NOMO-1 treated with DMSO at 0.1 percent for 48 hours (cell line): Measurements from ENCODE around the gene PCDHA2.
"Not testable (repeated sequence)": the region's sequence is repeated elsewhere in the genome, so short reads cannot be mapped to it uniquely, and the experiment has no call there.

Experiments used
- DNase-seq: peaks from one replicate; lab custom pipeline; 2025; ENCODE audit not compliant: unreplicated experiment; lab: John Stamatoyannopoulos, UW

Gene PCDHA2

DNA sequence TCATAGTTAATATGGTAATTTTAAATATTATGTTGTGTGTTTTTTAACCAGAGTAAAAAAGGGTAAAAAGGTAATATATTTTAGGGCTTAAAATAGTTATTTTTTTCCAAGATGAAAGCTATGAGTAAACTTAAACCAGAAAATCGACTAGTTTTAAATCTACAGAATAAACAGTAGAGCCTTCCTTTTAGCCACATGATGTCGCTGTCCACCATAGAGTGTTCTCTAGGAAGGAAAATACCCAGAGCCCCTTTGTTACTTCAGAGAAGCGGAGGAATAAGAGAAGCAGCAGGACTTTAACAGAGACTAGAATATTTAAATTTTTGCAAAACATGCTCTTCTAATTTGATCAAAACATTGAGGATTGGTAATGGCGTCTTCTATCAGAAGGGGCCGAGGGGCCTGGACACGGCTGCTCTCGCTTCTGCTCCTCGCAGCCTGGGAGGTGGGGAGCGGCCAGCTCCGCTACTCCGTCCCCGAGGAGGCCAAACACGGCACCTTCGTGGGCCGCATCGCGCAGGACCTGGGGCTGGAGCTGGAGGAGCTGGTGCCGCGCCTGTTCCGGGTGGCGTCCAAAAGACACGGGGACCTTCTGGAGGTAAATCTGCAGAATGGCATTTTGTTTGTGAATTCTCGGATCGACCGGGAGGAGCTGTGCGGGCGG is at the start of gene PCDHA2:
PCDHA2 (plus strand) TSS at position 258 of the 664 bp plus-strand sequence.
- DNase-seq, result no peak

DNA sequence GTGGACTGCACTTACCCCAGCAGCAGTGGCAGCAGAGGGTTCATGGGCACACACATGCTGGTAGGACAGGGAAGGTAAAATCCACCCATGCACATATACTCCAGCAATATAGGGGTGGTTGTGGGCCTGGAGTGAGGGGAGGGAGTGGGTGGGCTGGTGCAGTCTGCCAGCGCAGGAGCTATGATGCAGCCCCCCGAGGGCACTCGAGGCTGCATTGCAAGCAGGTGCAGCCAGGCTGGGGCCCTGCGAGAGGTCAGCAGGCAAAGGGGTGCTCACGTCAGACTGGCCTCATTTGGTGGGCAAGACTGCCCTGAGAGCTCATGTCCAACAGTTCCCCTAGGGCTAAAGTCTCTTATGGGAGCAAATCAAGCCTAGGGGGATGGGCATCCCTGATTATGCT is 41.1 kb upstream of the PCDHA2 start:
- no peak for DNase-seq

DNA sequence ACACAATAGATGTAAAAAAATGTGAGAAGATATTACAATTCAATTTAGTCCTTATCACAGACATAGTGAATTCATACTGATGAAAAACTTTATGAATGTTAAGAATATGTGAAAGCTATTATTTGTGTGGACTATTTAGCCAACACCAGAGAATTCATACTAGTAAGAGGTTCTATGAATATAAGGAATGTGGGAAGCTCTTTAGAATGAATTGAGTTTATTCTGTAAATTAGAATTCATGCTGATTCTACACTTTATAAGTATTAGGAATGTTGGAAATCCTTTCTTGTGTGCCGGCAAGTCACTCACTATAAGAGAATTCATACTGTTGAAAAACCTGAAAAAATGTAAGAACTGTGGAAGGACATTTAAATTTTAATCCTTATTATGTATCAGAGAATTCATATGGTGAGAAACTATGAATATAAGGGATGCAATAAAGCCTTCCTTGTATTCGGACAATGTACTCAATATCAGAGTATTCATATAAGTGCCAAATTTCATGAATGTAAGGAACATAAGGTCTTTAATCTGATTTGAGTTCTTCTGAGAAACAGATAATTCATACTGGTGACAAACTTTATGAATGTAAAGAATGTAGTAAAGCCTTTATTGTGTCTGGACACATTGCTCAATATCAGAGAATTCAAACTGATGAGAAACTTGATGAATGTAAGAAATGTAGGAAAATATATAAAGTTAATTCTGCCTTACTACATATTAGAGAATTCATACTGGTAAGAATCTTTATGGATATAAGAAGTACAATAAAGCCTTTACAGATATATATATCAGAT is 30.3 kb upstream of the PCDHA2 start:
- DNase-seq, result no peak

DNA sequence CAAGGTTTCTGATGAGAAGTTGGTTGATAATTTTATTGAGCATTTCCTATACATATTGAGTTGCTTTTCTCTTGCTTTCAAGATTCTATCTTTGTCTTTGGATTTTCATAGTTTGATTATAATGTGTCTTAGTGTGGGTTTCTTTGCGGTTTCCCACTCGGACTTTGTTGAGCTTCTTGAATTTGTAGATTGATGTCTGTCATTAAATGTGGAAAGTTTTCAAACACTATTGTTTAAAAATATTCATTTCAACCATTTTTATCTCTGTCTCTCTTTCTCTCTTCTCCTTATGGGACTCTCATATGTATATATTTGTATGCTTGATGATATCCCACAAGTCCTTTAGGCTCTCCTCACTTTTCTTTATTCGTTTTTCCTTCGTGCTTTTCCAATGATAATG is 27.2 kb upstream of the PCDHA2 start:
- no peak for DNase-seq

DNA sequence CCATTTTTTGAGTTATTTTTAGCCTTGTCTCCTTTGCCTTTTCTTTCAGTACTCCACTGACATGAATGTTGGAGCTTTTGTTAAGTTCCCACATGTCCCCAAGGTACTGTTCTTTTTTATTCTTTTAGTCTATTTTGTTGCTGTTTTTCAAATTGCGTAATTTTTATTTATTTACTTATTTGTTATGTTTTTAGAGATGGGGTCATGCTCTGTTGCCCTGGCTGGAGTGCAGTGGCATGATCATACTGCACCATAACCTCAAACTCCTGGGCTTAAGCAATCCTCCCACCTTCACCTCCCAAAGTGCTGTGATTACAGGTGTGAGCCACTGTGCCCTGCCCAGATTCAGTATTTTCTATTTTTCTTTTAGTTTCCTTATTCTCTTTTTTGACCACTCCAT is 14.1 kb upstream of the PCDHA2 start:
- no peak for DNase-seq

DNA sequence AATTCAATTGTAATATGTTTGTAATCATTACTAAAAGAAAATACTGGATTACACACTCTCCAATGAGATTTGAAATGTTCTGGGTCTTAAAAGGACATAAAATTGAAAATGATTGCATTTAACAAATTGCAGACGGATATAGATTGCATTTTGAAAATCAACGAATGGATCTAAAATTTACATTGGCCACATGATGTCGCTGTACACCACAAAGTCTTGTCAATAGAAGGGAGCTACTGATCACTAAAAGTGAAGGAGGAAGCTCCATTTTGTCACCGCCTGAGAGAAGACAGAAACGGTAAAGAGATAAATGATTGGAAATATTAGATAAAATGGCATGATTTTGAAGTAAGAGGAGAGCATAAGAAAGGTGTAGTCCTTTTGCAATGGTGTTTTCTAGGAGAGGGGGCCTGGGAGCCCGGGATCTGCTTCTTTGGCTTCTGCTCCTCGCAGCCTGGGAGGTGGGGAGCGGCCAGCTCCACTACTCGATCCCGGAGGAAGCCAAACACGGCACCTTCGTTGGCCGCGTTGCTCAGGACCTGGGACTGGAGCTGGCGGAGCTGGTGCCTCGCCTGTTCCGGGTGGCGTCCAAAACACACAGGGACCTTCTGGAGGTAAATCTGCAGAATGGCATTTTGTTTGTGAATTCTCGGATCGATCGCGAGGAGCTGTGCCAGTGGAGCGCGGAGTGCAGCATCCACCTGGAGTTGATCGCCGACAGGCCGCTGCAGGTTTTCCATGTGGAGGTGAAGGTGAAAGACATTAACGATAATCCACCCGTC is 8.6 kb upstream of the PCDHA2 start, which contains the start of gene PCDHA1:
PCDHA1 (plus strand) TSS at position 236 of the 782 bp plus-strand sequence.
- DNase-seq, result peak; percentile 59

DNA sequence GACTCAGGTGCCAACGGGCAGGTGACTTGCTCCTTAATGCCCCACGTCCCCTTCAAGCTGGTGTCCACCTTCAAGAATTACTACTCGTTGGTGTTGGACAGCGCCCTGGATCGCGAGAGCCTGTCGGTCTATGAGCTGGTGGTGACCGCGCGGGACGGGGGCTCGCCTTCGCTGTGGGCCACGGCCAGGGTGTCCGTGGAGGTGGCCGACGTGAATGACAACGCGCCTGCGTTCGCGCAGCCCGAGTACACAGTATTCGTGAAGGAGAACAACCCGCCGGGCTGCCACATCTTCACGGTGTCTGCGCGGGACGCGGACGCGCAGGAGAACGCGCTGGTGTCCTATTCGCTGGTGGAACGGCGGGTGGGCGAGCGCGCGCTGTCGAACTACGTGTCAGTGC is 7.2 kb upstream of the PCDHA2 start:
- not testable (repeated sequence) for DNase-seq

DNA sequence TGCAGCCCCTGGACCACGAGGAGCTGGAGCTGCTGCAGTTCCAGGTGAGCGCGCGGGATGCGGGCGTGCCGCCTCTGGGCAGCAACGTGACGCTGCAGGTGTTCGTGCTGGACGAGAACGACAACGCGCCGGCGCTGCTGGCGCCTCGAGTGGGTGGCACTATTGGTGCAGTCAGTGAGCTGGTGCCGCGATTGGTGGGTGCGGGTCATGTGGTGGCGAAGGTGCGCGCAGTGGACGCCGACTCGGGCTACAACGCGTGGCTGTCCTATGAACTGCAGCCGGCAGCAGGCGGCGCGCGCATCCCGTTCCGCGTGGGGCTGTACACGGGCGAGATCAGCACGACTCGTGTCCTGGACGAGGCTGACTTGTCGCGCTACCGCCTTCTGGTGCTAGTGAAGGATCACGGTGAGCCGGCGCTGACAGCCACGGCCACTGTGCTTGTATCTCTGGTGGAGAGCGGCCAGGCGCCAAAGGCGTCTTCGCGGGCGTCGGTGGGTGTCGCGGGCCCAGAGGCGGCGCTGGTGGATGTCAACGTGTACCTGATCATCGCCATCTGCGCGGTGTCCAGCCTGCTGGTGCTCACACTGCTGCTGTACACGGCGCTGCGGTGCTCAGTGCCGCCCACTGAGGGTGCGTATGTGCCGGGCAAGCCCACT is 6.7 kb upstream of the PCDHA2 start:
- DNase-seq, result not testable (repeated sequence)

DNA sequence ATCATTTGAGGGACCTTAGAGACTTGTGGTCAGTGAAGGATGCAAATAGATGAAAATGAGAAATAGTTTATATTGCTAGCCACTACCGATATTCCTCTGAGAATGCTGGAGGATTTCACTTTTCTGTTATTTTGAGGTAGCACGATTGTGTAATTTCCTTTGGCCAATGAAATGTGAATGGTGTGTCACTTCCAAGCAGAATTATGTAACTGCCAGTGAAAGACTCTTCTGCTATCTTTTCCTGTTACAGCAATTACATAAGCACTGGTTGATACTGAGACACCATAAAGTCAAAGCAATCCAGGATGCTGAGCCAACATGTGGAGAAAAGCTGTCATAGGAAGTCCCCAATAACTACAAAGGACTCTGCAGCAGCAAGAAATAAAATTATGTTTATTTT is 3.6 kb upstream of the PCDHA2 start:
- DNase-seq, result peak; percentile 75

DNA sequence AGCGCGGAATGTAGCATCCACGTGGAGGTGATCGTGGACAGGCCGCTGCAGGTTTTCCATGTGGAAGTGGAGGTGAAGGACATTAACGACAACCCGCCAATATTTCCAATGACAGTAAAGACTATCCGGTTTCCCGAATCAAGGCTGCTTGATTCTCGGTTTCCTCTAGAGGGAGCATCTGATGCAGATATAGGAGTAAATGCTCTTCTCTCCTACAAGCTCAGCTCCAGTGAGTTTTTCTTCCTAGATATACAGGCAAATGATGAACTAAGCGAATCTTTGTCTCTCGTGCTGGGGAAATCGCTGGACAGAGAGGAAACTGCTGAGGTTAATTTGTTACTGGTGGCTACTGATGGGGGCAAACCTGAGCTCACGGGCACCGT is 598 bp downstream of the PCDHA2 start:
- DNase-seq, result no peak

DNA sequence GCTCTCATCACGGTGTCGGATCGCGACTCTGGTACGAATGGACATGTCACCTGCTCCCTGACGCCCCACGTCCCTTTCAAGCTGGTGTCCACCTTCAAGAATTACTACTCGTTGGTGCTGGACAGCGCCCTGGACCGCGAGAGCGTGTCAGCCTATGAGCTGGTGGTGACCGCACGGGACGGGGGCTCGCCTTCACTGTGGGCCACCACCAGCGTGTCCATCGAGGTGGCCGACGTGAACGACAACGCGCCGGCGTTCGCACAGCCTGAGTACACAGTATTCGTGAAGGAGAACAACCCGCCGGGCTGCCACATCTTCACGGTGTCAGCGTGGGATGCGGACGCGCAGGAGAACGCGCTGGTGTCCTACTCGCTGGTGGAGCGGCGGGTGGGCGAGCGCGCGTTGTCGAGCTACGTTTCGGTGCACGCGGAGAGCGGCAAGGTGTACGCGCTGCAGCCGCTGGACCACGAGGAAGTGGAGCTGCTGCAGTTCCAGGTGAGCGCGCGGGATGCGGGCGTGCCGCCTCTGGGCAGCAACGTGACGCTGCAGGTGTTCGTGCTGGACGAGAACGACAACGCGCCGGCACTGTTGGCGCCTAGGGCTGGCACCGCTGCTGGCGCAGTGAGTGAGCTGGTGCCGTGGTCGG is 1.5 kb downstream of the PCDHA2 start:
- DNase-seq, result not testable (repeated sequence)

DNA sequence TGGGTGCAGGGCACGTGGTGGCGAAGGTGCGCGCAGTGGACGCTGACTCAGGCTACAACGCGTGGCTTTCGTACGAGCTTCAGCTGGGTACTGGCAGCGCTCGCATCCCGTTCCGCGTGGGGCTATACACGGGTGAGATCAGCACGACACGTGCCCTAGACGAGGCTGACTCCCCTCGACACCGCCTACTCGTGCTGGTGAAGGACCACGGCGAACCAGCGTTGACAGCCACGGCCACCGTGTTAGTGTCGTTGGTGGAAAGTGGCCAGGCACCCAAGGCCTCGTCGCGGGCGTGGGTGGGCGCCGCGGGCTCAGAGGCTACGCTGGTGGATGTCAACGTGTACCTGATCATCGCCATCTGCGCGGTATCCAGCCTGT is 2.1 kb downstream of the PCDHA2 start:
- no peak for DNase-seq

DNA sequence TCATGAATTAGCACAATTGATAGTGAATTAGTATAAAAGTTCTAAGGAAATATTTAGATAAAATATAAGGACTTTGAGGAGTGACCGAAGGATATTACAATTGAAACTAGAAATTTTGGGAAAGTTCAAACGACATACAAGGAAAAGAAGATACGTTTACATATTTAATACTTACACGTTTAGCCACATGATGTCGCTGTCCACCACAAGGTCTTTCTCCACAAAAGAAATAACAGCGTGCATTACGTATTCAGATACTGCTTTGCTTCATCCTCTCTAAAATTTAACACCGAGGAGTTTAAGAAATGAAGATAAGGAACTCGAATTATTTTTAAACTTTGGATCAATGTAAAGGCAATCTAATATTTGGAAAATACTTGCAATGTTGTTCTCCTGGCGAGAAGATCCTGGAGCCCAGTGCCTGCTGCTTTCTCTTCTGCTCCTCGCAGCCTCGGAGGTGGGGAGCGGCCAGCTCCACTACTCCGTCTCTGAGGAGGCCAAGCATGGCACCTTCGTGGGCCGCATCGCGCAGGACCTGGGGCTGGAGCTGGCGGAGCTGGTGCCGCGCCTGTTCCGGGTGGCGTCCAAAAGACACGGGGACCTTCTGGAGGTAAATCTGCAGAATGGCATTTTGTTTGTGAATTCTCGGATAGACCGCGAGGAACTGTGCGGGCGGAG is 6.3 kb downstream of the PCDHA2 start, which contains the start of gene PCDHA3:
PCDHA3 (plus strand) TSS at position 242 of the 678 bp plus-strand sequence.
- DNase-seq, result no peak

DNA sequence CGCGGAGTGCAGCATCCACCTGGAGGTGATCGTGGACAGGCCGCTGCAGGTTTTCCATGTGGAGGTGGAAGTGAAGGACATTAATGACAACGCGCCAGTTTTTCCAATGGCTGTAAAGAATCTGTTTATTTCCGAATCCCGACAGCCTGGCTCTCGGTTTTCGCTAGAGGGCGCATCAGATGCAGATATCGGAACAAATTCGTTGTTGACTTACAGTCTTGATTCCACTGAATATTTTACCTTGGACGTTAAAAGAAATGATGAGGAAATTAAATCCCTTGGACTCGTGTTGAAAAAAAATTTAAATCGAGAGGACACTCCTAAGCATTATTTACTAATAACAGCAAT is 6.8 kb downstream of the PCDHA2 start:
- DNase-seq, result no peak

DNA sequence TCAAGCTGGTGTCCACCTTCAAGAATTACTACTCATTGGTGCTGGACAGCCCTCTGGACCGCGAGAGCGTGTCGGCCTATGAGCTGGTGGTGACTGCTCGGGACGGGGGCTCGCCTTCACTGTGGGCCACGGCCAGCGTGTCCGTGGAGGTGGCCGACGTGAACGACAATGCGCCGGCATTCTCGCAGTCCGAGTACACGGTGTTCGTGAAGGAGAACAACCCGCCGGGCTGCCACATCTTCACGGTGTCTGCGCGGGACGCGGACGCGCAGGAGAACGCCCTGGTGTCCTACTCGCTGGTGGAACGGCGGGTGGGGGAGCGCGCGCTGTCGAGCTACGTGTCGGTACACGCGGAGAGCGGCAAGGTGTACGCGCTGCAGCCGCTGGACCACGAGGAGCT is 7.7 kb downstream of the PCDHA2 start:
- not testable (repeated sequence) for DNase-seq

DNA sequence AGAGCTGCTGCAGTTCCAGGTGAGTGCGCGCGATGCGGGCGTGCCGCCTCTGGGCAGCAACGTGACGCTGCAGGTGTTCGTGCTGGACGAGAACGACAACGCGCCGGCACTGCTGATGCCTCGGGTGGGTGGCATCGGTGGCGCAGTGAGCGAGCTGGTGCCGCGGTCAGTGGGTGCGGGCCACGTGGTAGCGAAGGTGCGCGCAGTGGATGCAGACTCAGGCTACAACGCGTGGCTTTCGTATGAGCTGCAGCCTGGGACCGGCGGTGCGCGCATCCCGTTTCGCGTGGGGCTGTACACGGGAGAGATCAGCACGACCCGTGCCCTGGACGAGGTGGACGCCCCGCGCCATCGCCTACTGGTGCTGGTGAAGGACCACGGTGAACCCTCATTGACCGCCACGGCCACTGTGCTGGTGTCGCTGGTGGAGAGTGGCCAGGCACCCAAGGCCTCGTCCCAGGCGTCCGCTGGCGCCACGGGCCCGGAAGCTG is 8.2 kb downstream of the PCDHA2 start:
- DNase-seq, result no peak

DNA sequence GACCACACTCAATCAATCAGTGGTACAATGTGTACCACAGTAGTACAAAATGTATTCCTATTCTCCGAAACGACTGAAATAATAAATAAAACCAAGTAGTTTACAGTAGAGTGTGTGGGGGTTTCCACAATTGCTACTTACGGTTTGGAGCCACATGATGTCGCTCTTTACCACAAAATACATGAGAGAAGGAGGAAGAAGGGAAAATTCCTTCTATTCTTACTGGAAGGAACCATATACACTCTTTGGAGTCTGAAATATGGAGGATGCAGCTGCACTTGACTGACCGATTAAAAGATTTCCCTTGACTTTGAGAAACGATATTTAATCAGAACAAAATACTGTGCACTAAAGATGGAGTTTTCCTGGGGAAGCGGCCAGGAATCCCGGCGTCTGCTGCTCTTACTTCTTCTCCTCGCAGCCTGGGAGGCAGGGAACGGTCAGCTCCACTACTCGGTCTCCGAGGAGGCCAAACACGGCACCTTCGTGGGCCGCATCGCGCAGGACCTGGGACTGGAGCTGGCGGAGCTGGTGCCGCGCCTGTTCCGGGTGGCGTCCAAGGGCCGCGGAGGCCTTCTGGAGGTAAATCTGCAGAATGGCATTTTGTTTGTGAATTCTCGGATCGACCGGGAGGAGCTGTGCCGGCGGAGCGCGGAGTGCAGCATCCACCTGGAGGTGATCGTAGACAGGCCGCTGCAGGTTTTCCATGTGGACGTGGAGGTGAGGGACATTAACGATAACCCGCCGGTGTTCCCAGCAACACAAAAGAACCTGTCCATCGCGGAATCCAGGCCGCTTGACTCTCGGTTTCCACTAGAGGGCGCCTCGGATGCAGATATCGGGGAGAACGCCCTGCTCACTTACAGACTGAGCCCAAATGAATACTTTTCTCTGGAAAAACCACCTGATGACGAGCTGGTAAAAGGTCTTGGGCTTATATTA is 12.5 kb downstream of the PCDHA2 start, which contains the start of gene PCDHA4:
PCDHA4 (plus strand) TSS at position 235 of the 942 bp plus-strand sequence.
- no peak for DNase-seq

DNA sequence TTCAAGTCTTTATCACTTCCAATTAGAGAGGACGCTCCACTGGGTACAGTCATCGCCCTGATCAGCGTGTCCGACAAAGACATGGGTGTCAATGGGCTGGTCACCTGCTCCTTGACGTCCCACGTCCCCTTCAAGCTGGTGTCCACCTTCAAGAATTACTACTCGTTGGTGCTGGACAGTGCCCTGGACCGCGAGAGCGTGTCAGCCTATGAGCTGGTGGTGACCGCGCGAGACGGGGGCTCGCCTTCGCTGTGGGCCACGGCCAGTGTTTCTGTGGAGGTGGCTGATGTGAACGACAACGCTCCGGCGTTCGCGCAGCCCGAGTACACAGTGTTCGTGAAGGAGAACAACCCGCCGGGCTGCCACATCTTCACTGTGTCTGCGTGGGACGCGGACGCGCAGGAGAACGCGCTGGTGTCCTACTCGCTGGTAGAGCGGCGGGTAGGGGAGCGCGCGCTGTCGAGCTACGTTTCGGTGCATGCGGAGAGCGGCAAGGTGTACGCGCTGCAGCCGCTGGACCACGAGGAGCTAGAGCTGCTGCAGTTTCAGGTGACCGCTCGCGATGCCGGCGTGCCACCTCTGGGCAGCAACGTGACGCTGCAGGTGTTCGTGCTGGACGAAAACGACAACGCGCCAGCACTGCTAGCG is 13.7 kb downstream of the PCDHA2 start:
- not testable (repeated sequence) for DNase-seq
